Stimulated activated CD8-positive, alpha-beta memory T cell treated with anti-CD3 and anti-CD28 coated beads, Interleukin-12 subunit alpha, Interleukin-12 subunit beta, amount 100 ng/mL, for 24 hours (primary cell): ENCODE results near the gene KIF3A.
"Not testable (repeated sequence)": the region's sequence is repeated elsewhere in the genome, so short reads cannot be mapped to it uniquely, and the experiment has no call there.

Experiments used
- DNase-seq: peaks from one replicate; pipeline ENCODE4 v3.0.0-alpha.2; 2020; ENCODE audit errors: extremely low read depth

KIF3A gene

GRCh38 chr5:132718544-132719312, 18.6 kb downstream of the KIF3A start:
- no peak for DNase-seq

- DNase-seq, result no peak
Measured at GRCh38 chr5:132714456-132715307, 22.7 kb downstream of the KIF3A start.

- no peak for DNase-seq
Measured at GRCh38 chr5:132708645-132709044, 28.7 kb downstream of the KIF3A start.

GRCh38 chr5:132704875-132705274, 32.5 kb downstream of the KIF3A start:
- DNase-seq, result no peak

- no peak for DNase-seq
Measured at GRCh38 chr5:132695956-132696355, 41.4 kb downstream of the KIF3A start.

GRCh38 chr5:132692632-132692967, 44.7 kb downstream of the KIF3A start:
- DNase-seq, result no peak

- not testable (repeated sequence) for DNase-seq
Measured at GRCh38 chr5:132691755-132692631, 45.4 kb downstream of the KIF3A start.

GRCh38 chr5:132690156-132690555, 47.2 kb downstream of the KIF3A start:
- no peak for DNase-seq

- no peak for DNase-seq
Measured at GRCh38 chr5:132689513-132689912, 47.8 kb downstream of the KIF3A start.

GRCh38 chr5:132688536-132689339, 48.6 kb downstream of the KIF3A start:
- DNase-seq, result no peak

GRCh38 chr5:132687995-132688394, 49.4 kb downstream of the KIF3A start:
- DNase-seq, result no peak

GRCh38 chr5:132686193-132686592, 51.2 kb downstream of the KIF3A start:
- DNase-seq, result no peak

- DNase-seq, result no peak
Measured at GRCh38 chr5:132684922-132685720, 52.2 kb downstream of the KIF3A start.

- no peak for DNase-seq
Measured at GRCh38 chr5:132684491-132684890, 52.9 kb downstream of the KIF3A start.

- DNase-seq, result no peak
Measured at GRCh38 chr5:132681983-132682382, 55.4 kb downstream of the KIF3A start.

GRCh38 chr5:132681476-132681831, 55.9 kb downstream of the KIF3A start:
- DNase-seq, result no peak

- no peak for DNase-seq
Measured at GRCh38 chr5:132680780-132681475, 56.4 kb downstream of the KIF3A start.

GRCh38 chr5:132679717-132680380, 57.5 kb downstream of the KIF3A start:
- no peak for DNase-seq

- no peak for DNase-seq
Measured at GRCh38 chr5:132679166-132679565, 58.2 kb downstream of the KIF3A start.
